HepG2 (cell line): ENCODE measurements around the gene EPB41. TPM values are rescaled to one million over a fixed set of nuclear protein-coding genes. Genes with fewer than 3 reads are reported as not detected.

Experiments used
- ATAC-seq: fragments of 200-7000 bp; cut with Tn5 transposase; 3 replicates; pipeline ENCODE4 v1.9.1; 2020; ENCODE audit warnings: mild to moderate bottlenecking, moderate library complexity
- BruUV-seq: library from RNA; stranded (reverse); fragments of 400-500 nt; replicated peaks from 2 replicates; lab custom pipeline; 2021; lab: Mats Ljungman, UMichigan
- CTCF ChIA-PET: fragments of 300-600 bp; formaldehyde crosslinking; extraction: SDS; loops from one replicate; lab custom pipeline; 2021; ENCODE audit warnings: low total read pairs, inconsistent platforms, low intra/inter-chr PET ratio; lab: Yijun Ruan, JAX
- POLR2A ChIA-PET: fragments of 350-600 bp; sonication (Branson Sonifier 250); formaldehyde crosslinking; loops from one replicate; lab custom pipeline; 2020; ENCODE audit warnings: antibody characterized with exemption, inconsistent platforms; lab: Yijun Ruan, JAX
- DNase-seq: peaks from one replicate; pipeline ENCODE4 v3.0.0-alpha.2; 2015; ENCODE audit warnings: low spot score
- FAIRE-seq: peaks from 3 replicates; lab custom pipeline; 2011; peaks lifted over from hg19 to GRCh38; lab: Jason Lieb, UNC
- H2AFZ ChIP-seq: one replicate; pipeline ENCODE4 v1.6.1; 2011; ENCODE audit warnings: low read length, inconsistent platforms
- H3K27ac ChIP-seq: fragments of 300-600 bp; 3 replicates; pipeline ENCODE4 v1.8.0; 2011; ENCODE audit warnings: mixed run types, mild to moderate bottlenecking, mixed read lengths, low read length, inconsistent platforms; ENCODE audit not compliant: insufficient read depth; ENCODE audit errors: extremely low read length
- H3K27me3 ChIP-seq, 2 experiments: fragments of 200-600 bp in 1 of 2; 2 replicates in 1 of 2; 3 replicates in 1 of 2; pipeline versions ENCODE4 v1.6.0 to v1.8.0; 2011; ENCODE audit warnings: low read length in 2 of 2, mild to moderate bottlenecking in 2 of 2, moderate library complexity in 2 of 2, inconsistent platforms in 1 of 2; ENCODE audit not compliant: insufficient read depth in 2 of 2, control insufficient read depth in 1 of 2
- H3K36me3 ChIP-seq, 2 experiments: fragments of 200-600 bp in 1 of 2; replicated peaks in 1 of 2; 2 replicates in 1 of 2; 3 replicates in 1 of 2; pipeline versions ENCODE4 v1.5.1 to v1.8.0; 2011; ENCODE audit warnings: low read length in 2 of 2, inconsistent platforms in 1 of 2; ENCODE audit not compliant: insufficient read depth in 2 of 2, control insufficient read depth in 1 of 2
- H3K4me1 ChIP-seq: 2 replicates; pipeline ENCODE4 v1.5.1; 2012; ENCODE audit warnings: low read length, inconsistent platforms; ENCODE audit not compliant: insufficient read depth
- H3K4me2 ChIP-seq: 2 replicates; pipeline ENCODE4 v1.6.0; 2011; ENCODE audit warnings: low read depth, low read length, inconsistent platforms
- H3K4me3 ChIP-seq, 3 experiments: fragments of 200-600 bp in 1 of 3; sonication (generic), shearing (Covaris generic) in 1 of 3; replicated peaks in 1 of 3; 2 replicates each; pipeline ENCODE4 v1.5.1; 2011 to 2016; ENCODE audit warnings: low read length in 3 of 3, inconsistent platforms in 2 of 3, low read depth in 2 of 3, mild to moderate bottlenecking in 2 of 3, control low read depth in 1 of 3, mixed read lengths in 1 of 3; ENCODE audit not compliant: insufficient read depth in 1 of 3
- H3K79me2 ChIP-seq: one replicate; pipeline ENCODE4 v1.6.1; 2011; ENCODE audit warnings: low read length, inconsistent platforms; ENCODE audit not compliant: insufficient read depth
- H3K9ac ChIP-seq: 2 replicates; pipeline ENCODE4 v1.6.0; 2011; ENCODE audit warnings: mild to moderate bottlenecking, low read depth, low read length, inconsistent platforms; ENCODE audit not compliant: insufficient read depth
- H3K9me3 ChIP-seq: 2 replicates; pipeline ENCODE4 v1.5.1; 2012; ENCODE audit warnings: mild to moderate bottlenecking, low read length
- H4K20me1 ChIP-seq: 2 replicates; pipeline ENCODE4 v1.6.0; 2011; ENCODE audit warnings: inconsistent platforms, mild to moderate bottlenecking, low read length, moderate library complexity; ENCODE audit not compliant: insufficient read depth
- DPF2 ChIP-seq: sonication (generic); formaldehyde crosslinking; IDR thresholded peaks from 2 replicates; pipeline ENCODE4 v1.4.0; 2020; ENCODE audit warnings: mild to moderate bottlenecking, low read depth, missing genetic modification reagents, borderline replicate concordance
- NRL ChIP-seq: sonication (generic); formaldehyde crosslinking; IDR thresholded peaks from 2 replicates; pipeline ENCODE4 v1.5.0; 2020; ENCODE audit warnings: missing genetic modification reagents, mild to moderate bottlenecking, moderate library complexity, borderline replicate concordance
- PPARG ChIP-seq: conservative IDR thresholded peaks from 2 replicates; pipeline ENCODE4 v1.6.1; 2016; ENCODE audit warnings: missing biosample characterization, missing genetic modification reagents
- TBX2 ChIP-seq: sonication (generic); formaldehyde crosslinking; IDR thresholded peaks from 2 replicates; pipeline ENCODE4 v1.5.0; 2020; ENCODE audit warnings: missing genetic modification reagents, mild to moderate bottlenecking, borderline replicate concordance
- TOPORS ChIP-seq: sonication (generic); formaldehyde crosslinking; IDR thresholded peaks from 2 replicates; pipeline ENCODE4 v1.8.0; 2023; ENCODE audit warnings: mild to moderate bottlenecking, missing genetic modification reagents
- ZNF550 ChIP-seq: sonication (generic); formaldehyde crosslinking; IDR thresholded peaks from 2 replicates; pipeline ENCODE4 v1.4.0; 2020; ENCODE audit warnings: mild to moderate bottlenecking, missing genetic modification reagents, borderline replicate concordance
- ZNF652 ChIP-seq: IDR thresholded peaks from 2 replicates; pipeline ENCODE4 v1.6.1; 2016; ENCODE audit warnings: low read depth, borderline replicate concordance
- WGBS: methylation state at CpG from one replicate; pipeline ENCODE4 v1.1.6; 2017; ENCODE audit warnings: low lambda C conversion rate; 5-methylcytosine and 5-hydroxymethylcytosine counted together
- in situ Hi-C: cut with HindIII; loops from 2 replicates; pipeline ENCODE4 v1.10.0; 2017; ENCODE audit warnings: low pct_unique_long_range_greater_than_20kb; ENCODE audit not compliant: extremely low pct_ligation_motif_present
- intact Hi-C: fragments of 100-400 bp; cut with micrococcal nuclease; formaldehyde crosslinking; loops from one replicate; pipeline ENCODE4 v1.10.0; 2022; ENCODE audit not compliant: unreplicated experiment
- polyA plus RNA-seq, 8 experiments: library from polyadenylated mRNA; depleted of rRNA in 3 of 8; stranded (reverse) in 7 of 8; unstranded in 1 of 8; fragments of >200 nt; fragmentation: Illumina TruSeq in 4 of 8; extraction: Trizol in 4 of 8; gene quantifications; 2 replicates each; pipeline versions ENCODE4 v1.2.1 to v1.2.3, GENCODE V29; 2011 to 2016; ENCODE audit warnings: low read depth in 4 of 8, missing spikeins in 1 of 8, mixed read lengths in 1 of 8; ENCODE audit not compliant: insufficient read depth in 1 of 8
- total RNA-seq, 5 experiments: library from RNA; depleted of rRNA; stranded (reverse); fragments of >200 nt; fragmentation: Illumina TruSeq; extraction: Trizol; gene quantifications; 2 replicates each; pipeline ENCODE4 v1.2.3, GENCODE V29; 2016; ENCODE audit warnings: low read depth in 1 of 5
- TF ChIP-seq, protein P1 (sequence below): sonication (generic); formaldehyde crosslinking; IDR thresholded peaks from 2 replicates; pipeline ENCODE4 v1.4.0; 2020; ENCODE audit warnings: low read depth, mild to moderate bottlenecking, missing genetic modification reagents
- TF ChIP-seq, protein P2 (sequence below): sonication (generic); formaldehyde crosslinking; IDR thresholded peaks from 2 replicates; pipeline ENCODE4 v1.5.1; 2020; ENCODE audit warnings: mild to moderate bottlenecking, missing genetic modification reagents, borderline replicate concordance

EPB41 gene
- total and polyA plus RNA-seq, 2 of the 13 experiments (the other 11 are each of a cell fraction or from before 2014, with no cell fraction given), result 34.5 to 46.7 TPM

DNA sequence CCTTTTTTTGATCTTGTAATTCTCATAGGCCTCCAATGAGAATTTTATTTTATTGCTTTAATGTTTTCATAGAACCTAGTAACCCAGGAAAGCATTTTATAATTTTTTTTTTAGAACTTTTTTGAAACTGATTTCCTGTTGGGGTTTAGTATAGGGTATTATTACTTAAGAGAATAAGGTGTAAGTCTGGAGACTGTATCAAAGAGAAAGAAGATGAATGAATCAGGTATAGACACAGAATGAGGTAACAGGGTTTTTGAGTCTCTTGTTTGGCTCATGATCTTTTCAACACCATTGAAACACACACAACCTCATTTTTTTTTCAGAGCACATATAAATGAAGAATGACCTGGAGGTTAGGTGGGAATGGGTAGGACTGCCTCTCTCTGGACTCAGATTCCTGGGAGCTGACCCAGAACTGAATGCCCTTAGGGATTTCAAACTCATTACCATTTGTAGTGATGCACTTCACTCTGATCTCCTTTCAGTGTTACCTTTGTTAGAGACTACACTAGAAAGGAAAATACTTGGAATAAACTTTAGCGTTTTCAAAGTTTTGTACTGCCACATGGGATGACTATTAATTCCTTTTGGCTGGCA is 51.0 kb downstream of the EPB41 start:
- 100% methylated on average over 1 of the region's 1 CpG for WGBS
- ATAC-seq (no peak), DNase-seq (no peak), FAIRE-seq (no peak)
- no peak for TF ChIP-seq PPARG (CRISPR knock-in tag)
- no peak for TF ChIP-seq NRL
- Histone ChIP-seq H3K36me3 (no peaks in the 10 kb centered on the region), H3K27me3 (no peaks in the 10 kb centered on the region), H3K9ac (no peak overlapping the region), H3K4me2 (no peak overlapping the region), H2AFZ (no peak overlapping the region), H3K4me3 (no peak overlapping the region), H3K4me1 (peaks cover 37% of the 10 kb centered on the region), H3K9me3 (no peaks in the 10 kb centered on the region), H3K27ac (no peak overlapping the region), H3K79me2 (peaks cover 3% of the 10 kb centered on the region), H4K20me1 (no peaks in the 10 kb centered on the region)
- intact Hi-C loops (no loop called here), in situ Hi-C loops (no loop called here)
- BruUV-seq, result no TSS peak
- CTCF ChIA-PET, result no interaction called here
- POLR2A ChIA-PET, result no interaction called here

DNA sequence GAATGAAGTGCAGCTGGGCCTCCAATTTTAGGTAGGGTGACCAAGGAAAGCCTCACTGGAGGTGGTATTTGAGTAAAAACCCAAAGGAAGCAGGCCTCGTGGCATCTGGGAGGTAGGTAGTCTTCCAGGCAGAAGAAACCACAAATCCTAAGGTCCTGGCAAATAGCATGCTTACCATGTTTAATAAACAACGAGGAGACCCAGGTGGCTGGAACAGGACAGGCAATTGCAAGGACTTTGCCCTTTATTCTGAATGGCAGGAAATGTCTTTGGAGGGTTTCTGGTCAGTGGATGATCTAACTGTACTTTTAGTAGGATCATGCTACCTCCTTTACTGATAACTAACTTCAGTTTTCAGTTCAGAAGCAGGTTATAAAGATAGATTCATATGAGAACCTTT is 52.2 kb downstream of the EPB41 start:
- H3K27ac ChIP-seq, result peak overlapping the region; percentile 63
- H3K9ac ChIP-seq, result 0 out of 2 replicates have a peak overlapping the region, but pooled peaks have one; percentile 14
- no peaks in the 10 kb centered on the region for H4K20me1 ChIP-seq
- no peaks in the 10 kb centered on the region for H3K9me3 ChIP-seq
- H3K27me3 ChIP-seq, result no peaks in the 10 kb centered on the region
- no peak overlapping the region for H2AFZ ChIP-seq
- intact Hi-C loops (no loop called here), in situ Hi-C loops (no loop called here)
- H3K79me2 ChIP-seq, result peaks cover 3% of the 10 kb centered on the region
- ATAC-seq (peak; percentile 86), FAIRE-seq (peak; percentile 75), DNase-seq (peak; percentile 70)
- peak overlapping the region; percentile 64 for H3K4me2 ChIP-seq
- no peak overlapping the region; a peak in 1 of 6 replicates for H3K4me3 ChIP-seq
- H3K36me3 ChIP-seq, result no peaks in the 10 kb centered on the region
- POLR2A ChIA-PET, result no interaction called here
- CTCF ChIA-PET, result no interaction called here
- H3K4me1 ChIP-seq, result peaks cover 37% of the 10 kb centered on the region
- BruUV-seq, result no TSS peak
- 10% methylated on average over 2 of the region's 2 CpGs for WGBS
- TF ChIP-seq TOPORS (CRISPR knock-in tag), result 0 out of 2 replicates have a peak, but pooled peaks have one; percentile 26
- TF ChIP-seq TBX2, result peak; percentile 33; the same call in 1 of the 2 replicates
- TF ChIP-seq, protein P1, sequence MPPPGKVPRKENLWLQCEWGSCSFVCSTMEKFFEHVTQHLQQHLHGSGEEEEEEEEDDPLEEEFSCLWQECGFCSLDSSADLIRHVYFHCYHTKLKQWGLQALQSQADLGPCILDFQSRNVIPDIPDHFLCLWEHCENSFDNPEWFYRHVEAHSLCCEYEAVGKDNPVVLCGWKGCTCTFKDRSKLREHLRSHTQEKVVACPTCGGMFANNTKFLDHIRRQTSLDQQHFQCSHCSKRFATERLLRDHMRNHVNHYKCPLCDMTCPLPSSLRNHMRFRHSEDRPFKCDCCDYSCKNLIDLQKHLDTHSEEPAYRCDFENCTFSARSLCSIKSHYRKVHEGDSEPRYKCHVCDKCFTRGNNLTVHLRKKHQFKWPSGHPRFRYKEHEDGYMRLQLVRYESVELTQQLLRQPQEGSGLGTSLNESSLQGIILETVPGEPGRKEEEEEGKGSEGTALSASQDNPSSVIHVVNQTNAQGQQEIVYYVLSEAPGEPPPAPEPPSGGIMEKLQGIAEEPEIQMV (CRISPR knock-in tag), result 0 out of 2 replicates have a peak, but pooled peaks have one; percentile 20
- TF ChIP-seq, protein P2, sequence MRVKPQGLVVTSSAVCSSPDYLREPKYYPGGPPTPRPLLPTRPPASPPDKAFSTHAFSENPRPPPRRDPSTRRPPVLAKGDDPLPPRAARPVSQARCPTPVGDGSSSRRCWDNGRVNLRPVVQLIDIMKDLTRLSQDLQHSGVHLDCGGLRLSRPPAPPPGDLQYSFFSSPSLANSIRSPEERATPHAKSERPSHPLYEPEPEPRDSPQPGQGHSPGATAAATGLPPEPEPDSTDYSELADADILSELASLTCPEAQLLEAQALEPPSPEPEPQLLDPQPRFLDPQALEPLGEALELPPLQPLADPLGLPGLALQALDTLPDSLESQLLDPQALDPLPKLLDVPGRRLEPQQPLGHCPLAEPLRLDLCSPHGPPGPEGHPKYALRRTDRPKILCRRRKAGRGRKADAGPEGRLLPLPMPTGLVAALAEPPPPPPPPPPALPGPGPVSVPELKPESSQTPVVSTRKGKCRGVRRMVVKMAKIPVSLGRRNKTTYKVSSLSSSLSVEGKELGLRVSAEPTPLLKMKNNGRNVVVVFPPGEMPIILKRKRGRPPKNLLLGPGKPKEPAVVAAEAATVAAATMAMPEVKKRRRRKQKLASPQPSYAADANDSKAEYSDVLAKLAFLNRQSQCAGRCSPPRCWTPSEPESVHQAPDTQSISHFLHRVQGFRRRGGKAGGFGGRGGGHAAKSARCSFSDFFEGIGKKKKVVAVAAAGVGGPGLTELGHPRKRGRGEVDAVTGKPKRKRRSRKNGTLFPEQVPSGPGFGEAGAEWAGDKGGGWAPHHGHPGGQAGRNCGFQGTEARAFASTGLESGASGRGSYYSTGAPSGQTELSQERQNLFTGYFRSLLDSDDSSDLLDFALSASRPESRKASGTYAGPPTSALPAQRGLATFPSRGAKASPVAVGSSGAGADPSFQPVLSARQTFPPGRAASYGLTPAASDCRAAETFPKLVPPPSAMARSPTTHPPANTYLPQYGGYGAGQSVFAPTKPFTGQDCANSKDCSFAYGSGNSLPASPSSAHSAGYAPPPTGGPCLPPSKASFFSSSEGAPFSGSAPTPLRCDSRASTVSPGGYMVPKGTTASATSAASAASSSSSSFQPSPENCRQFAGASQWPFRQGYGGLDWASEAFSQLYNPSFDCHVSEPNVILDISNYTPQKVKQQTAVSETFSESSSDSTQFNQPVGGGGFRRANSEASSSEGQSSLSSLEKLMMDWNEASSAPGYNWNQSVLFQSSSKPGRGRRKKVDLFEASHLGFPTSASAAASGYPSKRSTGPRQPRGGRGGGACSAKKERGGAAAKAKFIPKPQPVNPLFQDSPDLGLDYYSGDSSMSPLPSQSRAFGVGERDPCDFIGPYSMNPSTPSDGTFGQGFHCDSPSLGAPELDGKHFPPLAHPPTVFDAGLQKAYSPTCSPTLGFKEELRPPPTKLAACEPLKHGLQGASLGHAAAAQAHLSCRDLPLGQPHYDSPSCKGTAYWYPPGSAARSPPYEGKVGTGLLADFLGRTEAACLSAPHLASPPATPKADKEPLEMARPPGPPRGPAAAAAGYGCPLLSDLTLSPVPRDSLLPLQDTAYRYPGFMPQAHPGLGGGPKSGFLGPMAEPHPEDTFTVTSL, result peak; percentile 72; the same call in 1 of the 2 replicates
- peak; percentile 31; the same call in 1 of the 2 replicates for TF ChIP-seq ZNF652 (CRISPR knock-in tag)
- no peak for TF ChIP-seq ZNF550 (CRISPR knock-in tag)
- peak; percentile 23; the same call in 1 of the 2 replicates for TF ChIP-seq DPF2 (CRISPR knock-in tag)
